Measurements from ENCODE around the gene DERA.

The DERA gene

DNA sequence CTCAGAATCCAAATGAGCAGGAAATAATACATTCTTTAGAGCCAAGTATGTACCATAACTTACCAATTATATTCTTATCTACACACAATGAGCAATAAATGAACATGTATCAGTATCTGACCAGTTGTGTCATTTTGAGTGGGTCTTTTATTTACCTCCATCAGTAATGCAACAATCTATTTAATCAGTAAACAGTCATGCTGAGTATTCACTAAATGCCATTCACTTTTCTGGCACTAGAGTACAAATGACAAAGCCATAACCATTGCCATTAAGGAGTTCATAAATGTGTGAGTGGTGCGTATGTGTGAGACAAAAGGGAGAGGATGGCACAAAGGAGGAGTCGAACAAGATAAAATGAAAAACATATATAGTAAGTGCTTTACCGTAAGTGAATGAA, 30.4 kb upstream of the DERA start:
- no peak overlapping the region for H3K4me3 ChIP-seq (ENCODE audit: low read depth in 1 of 5, low read length in 5 of 5)
- no peaks in the 10 kb centered on the region for H3K9me3 ChIP-seq (ENCODE audit: control insufficient read depth in 5 of 5, low read length in 5 of 5)
- H3K27ac ChIP-seq (ENCODE audit: low read depth, low read length) = no peak overlapping the region
- H3K4me1 ChIP-seq (ENCODE audit: control insufficient read depth in 5 of 5, insufficient read depth in 5 of 5, low read length in 5 of 5) = peaks cover 3 to 28% (median 27%) of the 10 kb centered on the region in 5 donors
- H3K36me3 ChIP-seq (ENCODE audit: control insufficient read depth in 5 of 5, insufficient read depth in 5 of 5, low read length in 5 of 5) = no peaks in the 10 kb centered on the region
- no peak overlapping the region for H3K9ac ChIP-seq (ENCODE audit: low read length in 5 of 5)
- H3K27me3 ChIP-seq (ENCODE audit: control insufficient read depth in 5 of 5, insufficient read depth in 4 of 5, low read length in 5 of 5) = no peaks in the 10 kb centered on the region

DNA sequence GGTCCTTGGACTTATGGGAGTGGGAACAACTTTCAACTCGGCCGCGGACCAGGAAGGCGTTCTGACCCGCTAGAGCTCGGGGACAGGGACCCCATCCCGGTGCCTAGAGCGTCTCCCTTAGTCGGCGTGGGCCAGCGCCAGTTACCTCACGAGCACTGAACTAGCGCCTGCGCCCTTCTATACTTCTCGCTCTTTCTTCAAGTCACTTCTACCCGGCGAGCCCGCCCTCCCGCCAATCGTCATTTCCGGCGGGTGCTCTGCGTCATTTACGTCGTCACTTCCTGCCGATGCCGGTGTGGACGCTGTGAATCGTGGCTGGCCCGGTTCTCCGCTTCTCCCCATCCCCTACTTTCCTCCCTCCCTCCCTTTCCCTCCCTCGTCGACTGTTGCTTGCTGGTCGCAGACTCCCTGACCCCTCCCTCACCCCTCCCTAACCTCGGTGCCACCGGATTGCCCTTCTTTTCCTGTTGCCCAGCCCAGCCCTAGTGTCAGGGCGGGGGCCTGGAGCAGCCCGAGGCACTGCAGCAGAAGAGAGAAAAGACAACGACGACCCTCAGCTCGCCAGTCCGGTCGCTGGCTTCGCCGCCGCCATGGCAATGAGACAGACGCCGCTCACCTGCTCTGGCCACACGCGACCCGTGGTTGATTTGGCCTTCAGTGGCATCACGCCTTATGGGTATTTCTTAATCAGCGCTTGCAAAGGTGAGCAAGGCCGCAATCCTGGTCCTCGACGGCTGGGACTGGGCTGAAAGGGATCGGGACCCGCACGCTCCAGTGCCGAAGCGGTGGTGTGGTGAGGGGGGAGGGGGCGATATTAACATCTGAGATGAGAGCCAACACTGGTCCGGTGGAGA, 28.8 kb upstream of the DERA start, which contains the start of gene STRAP:
Gene STRAP (plus strand): TSS at position 270 of the 854 bp plus-strand sequence. CDS start 321 bp downstream, at position 591.
- H3K27me3 ChIP-seq (ENCODE audit: control insufficient read depth in 5 of 5, insufficient read depth in 4 of 5, low read length in 5 of 5) = no peaks in the 10 kb centered on the region
- H3K27ac ChIP-seq (ENCODE audit: low read depth, low read length) = peak within 1 kb of the TSS; percentile 100
- H3K9me3 ChIP-seq (ENCODE audit: control insufficient read depth in 5 of 5, low read length in 5 of 5) = no peaks in the 10 kb centered on the region
- peaks cover 3 to 35% (median 28%) of the 10 kb centered on the region in 5 donors for H3K4me1 ChIP-seq (ENCODE audit: control insufficient read depth in 5 of 5, insufficient read depth in 5 of 5, low read length in 5 of 5)
- H3K36me3 ChIP-seq (ENCODE audit: control insufficient read depth in 5 of 5, insufficient read depth in 5 of 5, low read length in 5 of 5) = peaks cover 0 to 5% (median 0%) of the 10 kb centered on the region in 5 donors
- peak within 1 kb of the TSS; percentile 89 to 100 (median 95) for H3K9ac ChIP-seq (ENCODE audit: low read length in 5 of 5)
- peak within 1 kb of the TSS; percentile 94 to 99 (median 97) for H3K4me3 ChIP-seq (ENCODE audit: low read depth in 1 of 5, low read length in 5 of 5)

DNA sequence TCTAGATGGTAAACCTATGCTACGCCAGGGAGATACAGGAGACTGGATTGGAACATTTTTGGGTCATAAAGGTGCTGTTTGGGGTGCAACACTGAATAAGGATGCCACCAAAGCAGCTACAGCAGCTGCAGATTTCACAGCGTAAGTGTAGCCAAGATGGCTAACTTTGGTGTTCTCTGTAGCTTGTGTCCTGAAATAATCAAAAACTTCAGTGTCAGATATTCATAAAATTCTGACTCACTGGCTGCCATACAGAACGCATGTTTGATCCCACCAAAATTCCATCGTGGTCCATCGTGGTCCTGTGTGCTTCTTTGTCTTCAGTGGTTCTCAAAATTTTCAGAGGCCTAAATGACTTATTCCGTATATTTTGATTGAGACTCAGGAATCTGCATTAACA, 27.6 kb upstream of the DERA start:
- H3K9me3 ChIP-seq (ENCODE audit: control insufficient read depth in 5 of 5, low read length in 5 of 5) = no peaks in the 10 kb centered on the region
- H3K36me3 ChIP-seq (ENCODE audit: control insufficient read depth in 5 of 5, insufficient read depth in 5 of 5, low read length in 5 of 5) = peaks cover 0 to 5% (median 0%) of the 10 kb centered on the region in 5 donors
- peak overlapping the region; percentile 100 for H3K27ac ChIP-seq (ENCODE audit: low read depth, low read length)
- peak overlapping the region; percentile 89 to 100 (median 95) for H3K9ac ChIP-seq (ENCODE audit: low read length in 5 of 5)
- H3K27me3 ChIP-seq (ENCODE audit: control insufficient read depth in 5 of 5, insufficient read depth in 4 of 5, low read length in 5 of 5) = no peaks in the 10 kb centered on the region
- peak overlapping the region; percentile 94 to 99 (median 97) for H3K4me3 ChIP-seq (ENCODE audit: low read depth in 1 of 5, low read length in 5 of 5)
- peaks cover 3 to 35% (median 28%) of the 10 kb centered on the region in 5 donors for H3K4me1 ChIP-seq (ENCODE audit: control insufficient read depth in 5 of 5, insufficient read depth in 5 of 5, low read length in 5 of 5)

DNA sequence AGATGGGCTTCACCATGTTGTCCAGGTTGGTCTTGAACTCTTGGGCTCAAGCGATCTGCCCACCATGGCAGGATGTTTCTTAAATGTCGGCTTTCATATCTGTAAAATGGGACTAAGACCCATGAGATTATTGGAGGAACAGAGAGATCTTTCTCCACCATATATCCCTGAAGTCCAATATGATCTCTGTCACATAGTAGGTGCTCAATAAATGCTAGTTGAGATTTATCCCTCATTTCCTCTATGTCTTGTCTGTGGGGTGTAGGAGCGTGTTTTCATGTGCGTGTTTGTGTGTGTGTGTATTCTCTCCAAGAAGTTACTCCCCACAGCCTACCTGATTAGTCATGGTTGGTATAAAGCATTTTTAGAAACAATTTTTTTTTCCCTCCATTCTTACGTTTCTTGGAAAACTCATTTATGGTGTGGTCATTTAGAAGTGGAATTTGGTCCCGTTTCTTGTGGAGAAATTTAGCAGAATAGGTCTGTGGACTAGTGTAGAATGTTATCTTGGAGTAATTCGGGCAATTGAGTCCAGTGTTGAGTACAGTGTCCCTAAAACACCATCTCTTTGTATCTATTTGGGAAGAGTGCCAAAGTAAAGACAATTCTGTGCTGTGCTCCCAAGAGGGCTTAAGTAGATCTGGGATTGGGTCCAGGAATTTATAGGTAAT, 24.6 kb upstream of the DERA start:
- H3K4me1 ChIP-seq (ENCODE audit: control insufficient read depth in 5 of 5, insufficient read depth in 5 of 5, low read length in 5 of 5) = peaks cover 3 to 35% (median 23%) of the 10 kb centered on the region in 5 donors
- no peak overlapping the region for H3K9ac ChIP-seq (ENCODE audit: low read length in 5 of 5)
- no peaks in the 10 kb centered on the region for H3K9me3 ChIP-seq (ENCODE audit: control insufficient read depth in 5 of 5, low read length in 5 of 5)
- H3K36me3 ChIP-seq (ENCODE audit: control insufficient read depth in 5 of 5, insufficient read depth in 5 of 5, low read length in 5 of 5) = peaks cover 7 to 18% (median 13%) of the 10 kb centered on the region in 5 donors
- H3K4me3 ChIP-seq (ENCODE audit: low read depth in 1 of 5, low read length in 5 of 5) = no peak overlapping the region
- no peak overlapping the region for H3K27ac ChIP-seq (ENCODE audit: low read depth, low read length)
- no peaks in the 10 kb centered on the region for H3K27me3 ChIP-seq (ENCODE audit: control insufficient read depth in 5 of 5, insufficient read depth in 4 of 5, low read length in 5 of 5)

DNA sequence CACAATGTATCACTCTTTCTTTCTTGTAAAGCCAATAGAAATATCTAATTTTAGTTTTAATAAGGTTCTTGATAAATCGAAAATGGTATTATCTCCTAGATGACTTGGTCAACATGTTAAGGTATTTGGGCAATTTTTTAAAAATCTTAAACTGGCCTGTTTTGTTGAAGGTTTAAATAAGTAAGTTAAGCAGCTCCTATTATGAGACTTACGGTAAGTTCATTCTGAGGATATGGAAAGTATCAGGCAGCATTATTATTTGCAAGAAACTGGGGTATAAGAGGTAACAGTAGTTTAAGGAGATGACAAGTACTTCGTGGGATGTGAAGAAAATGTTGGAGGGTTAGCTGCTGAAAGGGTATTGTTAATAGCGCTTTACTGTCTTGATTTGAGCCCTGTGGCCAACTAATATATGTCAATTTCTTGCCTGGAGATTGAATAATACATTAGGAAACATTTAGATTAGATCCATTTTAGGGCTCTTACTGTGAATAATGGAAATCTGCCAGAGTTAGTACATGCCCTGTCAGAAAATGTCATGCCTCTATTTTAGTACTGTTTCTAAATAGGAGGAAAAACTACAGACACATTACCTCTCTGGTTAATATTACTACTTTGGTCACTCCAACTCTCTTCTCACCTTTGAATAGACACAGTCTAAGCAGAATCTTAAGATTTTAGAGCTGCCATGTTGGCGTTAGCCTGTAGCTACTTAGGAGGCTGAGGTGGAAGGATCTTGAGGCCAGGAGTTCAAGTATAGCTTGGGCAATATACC, 23.9 kb upstream of the DERA start:
- no peak overlapping the region for H3K27ac ChIP-seq (ENCODE audit: low read depth, low read length)
- H3K9me3 ChIP-seq (ENCODE audit: control insufficient read depth in 5 of 5, low read length in 5 of 5) = no peaks in the 10 kb centered on the region
- peaks cover 10 to 23% (median 15%) of the 10 kb centered on the region in 5 donors for H3K36me3 ChIP-seq (ENCODE audit: control insufficient read depth in 5 of 5, insufficient read depth in 5 of 5, low read length in 5 of 5)
- no peak overlapping the region for H3K4me3 ChIP-seq (ENCODE audit: low read depth in 1 of 5, low read length in 5 of 5)
- peaks cover 3 to 35% (median 23%) of the 10 kb centered on the region in 5 donors for H3K4me1 ChIP-seq (ENCODE audit: control insufficient read depth in 5 of 5, insufficient read depth in 5 of 5, low read length in 5 of 5)
- no peak overlapping the region for H3K9ac ChIP-seq (ENCODE audit: low read length in 5 of 5)
- no peaks in the 10 kb centered on the region for H3K27me3 ChIP-seq (ENCODE audit: control insufficient read depth in 5 of 5, insufficient read depth in 4 of 5, low read length in 5 of 5)

DNA sequence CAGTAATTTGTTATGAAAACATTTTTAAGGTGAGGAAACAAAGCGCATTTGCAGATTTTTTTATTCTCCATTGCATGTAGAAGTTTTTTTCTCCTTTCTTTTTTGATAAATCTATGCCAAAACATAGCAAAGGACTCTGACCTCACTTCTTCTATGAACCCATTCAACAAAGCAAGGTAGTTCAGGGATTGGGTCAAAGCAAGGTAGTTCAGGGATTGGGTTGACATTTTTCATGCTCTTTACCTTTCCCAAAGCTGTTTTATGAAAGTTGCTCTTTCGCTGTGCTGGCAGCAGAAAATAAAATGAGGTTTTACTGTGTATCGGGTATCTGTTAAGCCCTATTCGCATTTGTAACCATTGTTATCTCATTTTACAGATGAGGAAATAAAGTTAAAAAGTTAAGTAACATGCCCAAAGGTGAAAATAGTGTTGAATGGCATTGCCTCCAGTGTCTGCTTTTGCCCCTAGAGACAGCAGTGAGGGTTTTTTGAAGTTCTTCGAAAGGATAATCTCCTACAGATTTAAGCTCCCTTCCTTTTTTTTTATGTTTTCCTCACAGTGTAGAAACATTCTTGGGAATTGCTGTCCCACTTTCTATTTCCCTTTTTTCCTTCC, 18.4 kb upstream of the DERA start:
- no peak overlapping the region for H3K9ac ChIP-seq (ENCODE audit: low read length in 5 of 5)
- H3K36me3 ChIP-seq (ENCODE audit: control insufficient read depth in 5 of 5, insufficient read depth in 5 of 5, low read length in 5 of 5) = peaks cover 26 to 50% (median 35%) of the 10 kb centered on the region in 5 donors
- H3K9me3 ChIP-seq (ENCODE audit: control insufficient read depth in 5 of 5, low read length in 5 of 5) = no peaks in the 10 kb centered on the region
- no peak overlapping the region for H3K27ac ChIP-seq (ENCODE audit: low read depth, low read length)
- H3K27me3 ChIP-seq (ENCODE audit: control insufficient read depth in 5 of 5, insufficient read depth in 4 of 5, low read length in 5 of 5) = no peaks in the 10 kb centered on the region
- H3K4me3 ChIP-seq (ENCODE audit: low read depth in 1 of 5, low read length in 5 of 5) = no peak overlapping the region
- peaks cover 0 to 4% (median 0%) of the 10 kb centered on the region in 5 donors for H3K4me1 ChIP-seq (ENCODE audit: control insufficient read depth in 5 of 5, insufficient read depth in 5 of 5, low read length in 5 of 5)

DNA sequence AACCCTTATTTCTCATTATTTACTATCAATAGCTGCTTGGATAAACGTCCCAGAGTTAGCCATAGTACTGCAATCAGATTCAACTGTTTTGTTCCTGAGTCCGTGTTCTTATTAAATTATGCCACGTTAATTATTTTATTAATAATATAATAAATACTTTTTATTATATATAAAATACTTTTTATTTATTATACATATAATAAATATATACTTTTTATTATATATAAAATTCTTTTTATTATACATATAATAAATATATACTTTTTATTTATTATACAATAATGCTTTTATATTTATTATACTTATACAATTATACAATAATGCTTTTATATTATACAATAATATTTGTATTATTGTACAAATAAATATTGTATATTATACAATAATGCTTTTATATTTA, 17.9 kb upstream of the DERA start:
- H3K4me1 ChIP-seq (ENCODE audit: control insufficient read depth in 5 of 5, insufficient read depth in 5 of 5, low read length in 5 of 5) = peaks cover 0 to 7% (median 2%) of the 10 kb centered on the region in 5 donors
- H3K4me3 ChIP-seq (ENCODE audit: low read depth in 1 of 5, low read length in 5 of 5) = no peak overlapping the region
- H3K27me3 ChIP-seq (ENCODE audit: control insufficient read depth in 5 of 5, insufficient read depth in 4 of 5, low read length in 5 of 5) = no peaks in the 10 kb centered on the region
- no peak overlapping the region for H3K27ac ChIP-seq (ENCODE audit: low read depth, low read length)
- no peaks in the 10 kb centered on the region for H3K9me3 ChIP-seq (ENCODE audit: control insufficient read depth in 5 of 5, low read length in 5 of 5)
- peaks cover 26 to 53% (median 37%) of the 10 kb centered on the region in 5 donors for H3K36me3 ChIP-seq (ENCODE audit: control insufficient read depth in 5 of 5, insufficient read depth in 5 of 5, low read length in 5 of 5)
- no peak overlapping the region for H3K9ac ChIP-seq (ENCODE audit: low read length in 5 of 5)

DNA sequence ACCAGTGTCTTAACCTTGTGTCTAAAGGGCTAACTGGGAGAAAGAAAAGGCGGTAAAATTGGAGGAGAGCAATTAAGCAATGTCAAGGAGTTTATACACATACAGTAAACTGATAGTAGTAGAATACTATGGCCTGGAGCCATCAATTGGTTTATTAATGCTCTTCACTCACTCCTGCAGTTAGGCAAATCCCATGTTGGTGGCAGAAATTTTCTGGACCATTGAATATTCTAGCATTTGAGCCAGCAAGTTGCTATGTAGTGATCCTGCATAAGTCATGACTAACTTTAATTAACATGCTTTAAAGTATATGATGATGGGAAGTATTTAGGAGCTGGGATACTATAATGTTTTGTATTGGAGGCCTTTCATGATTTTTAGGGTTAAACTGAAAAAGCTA, 14.3 kb upstream of the DERA start:
- no peaks in the 10 kb centered on the region for H3K9me3 ChIP-seq (ENCODE audit: control insufficient read depth in 5 of 5, low read length in 5 of 5)
- no peak overlapping the region for H3K9ac ChIP-seq (ENCODE audit: low read length in 5 of 5)
- no peak overlapping the region for H3K4me3 ChIP-seq (ENCODE audit: low read depth in 1 of 5, low read length in 5 of 5)
- H3K27ac ChIP-seq (ENCODE audit: low read depth, low read length) = no peak overlapping the region
- peaks cover 20 to 50% (median 43%) of the 10 kb centered on the region in 5 donors for H3K36me3 ChIP-seq (ENCODE audit: control insufficient read depth in 5 of 5, insufficient read depth in 5 of 5, low read length in 5 of 5)
- no peaks in the 10 kb centered on the region for H3K27me3 ChIP-seq (ENCODE audit: control insufficient read depth in 5 of 5, insufficient read depth in 4 of 5, low read length in 5 of 5)
- H3K4me1 ChIP-seq (ENCODE audit: control insufficient read depth in 5 of 5, insufficient read depth in 5 of 5, low read length in 5 of 5) = peaks cover 0 to 11% (median 5%) of the 10 kb centered on the region in 5 donors

DNA sequence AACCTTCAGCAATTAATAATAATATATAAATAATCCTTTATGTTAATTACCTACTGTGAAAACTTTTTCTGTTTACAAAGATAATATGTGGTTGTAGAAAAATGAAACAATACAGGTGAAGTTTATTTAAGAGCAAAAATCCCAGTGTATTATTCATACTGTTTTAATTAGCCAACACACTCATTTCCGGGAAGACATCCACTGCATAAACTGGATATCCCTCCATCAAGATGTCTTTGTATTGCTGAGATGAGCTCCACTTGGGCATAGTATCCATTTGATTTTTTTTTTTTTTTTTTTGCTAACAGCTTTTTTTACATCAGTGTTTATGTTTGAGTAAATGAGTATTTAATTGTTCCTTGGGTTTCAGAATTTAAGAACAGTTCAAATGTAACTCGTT, 13.7 kb upstream of the DERA start:
- Histone ChIP-seq H3K9me3 (ENCODE audit: control insufficient read depth in 5 of 5, low read length in 5 of 5) (no peaks in the 10 kb centered on the region), H3K4me1 (ENCODE audit: control insufficient read depth in 5 of 5, insufficient read depth in 5 of 5, low read length in 5 of 5) (peaks cover 0 to 11% (median 5%) of the 10 kb centered on the region in 5 donors), H3K4me3 (ENCODE audit: low read depth in 1 of 5, low read length in 5 of 5) (no peak overlapping the region), H3K27ac (ENCODE audit: low read depth, low read length) (no peak overlapping the region), H3K9ac (ENCODE audit: low read length in 5 of 5) (no peak overlapping the region), H3K36me3 (ENCODE audit: control insufficient read depth in 5 of 5, insufficient read depth in 5 of 5, low read length in 5 of 5) (peaks cover 26 to 54% (median 48%) of the 10 kb centered on the region in 5 donors), H3K27me3 (ENCODE audit: control insufficient read depth in 5 of 5, insufficient read depth in 4 of 5, low read length in 5 of 5) (no peaks in the 10 kb centered on the region)

All from subcutaneous abdominal adipose tissue (tissue), 5 donors.